ENCODE data around the gene UBE2F. TPM values are rescaled to one million over a fixed set of nuclear protein-coding genes. Genes with fewer than 3 reads are reported as not detected.
"Not testable (repeated sequence)": the region's sequence is repeated elsewhere in the genome, so short reads cannot be mapped to it uniquely, and the experiment has no call there.

Gene UBE2F
- polyA plus RNA-seq, 3 donors: 51.1 to 120 (median 117) TPM

DNA sequence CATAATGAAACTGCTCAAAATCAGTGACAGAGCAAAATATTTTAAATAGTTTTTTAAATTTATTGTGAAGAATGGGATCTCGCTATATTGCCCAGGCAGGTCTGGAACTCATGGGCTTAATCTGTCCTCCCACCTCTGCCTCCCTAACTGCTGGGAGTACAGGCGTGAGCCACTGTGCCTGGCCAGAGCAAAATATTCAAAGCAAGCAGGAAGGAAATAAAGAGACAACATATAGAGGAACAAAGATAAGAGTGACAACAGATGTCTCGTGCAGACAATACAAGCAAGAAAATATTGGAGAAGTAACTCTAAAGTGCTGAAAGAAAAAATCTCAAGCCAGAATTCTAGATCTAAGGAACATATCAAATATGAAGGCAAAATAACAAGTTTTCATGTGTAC is 89.0 kb downstream of the UBE2F start:
- Histone ChIP-seq H3K27ac (ENCODE audit: low read depth in 1 of 2, low read length in 2 of 2) (no peak overlapping the region), H2AFZ (ENCODE audit: insufficient read depth, low read depth, low read length, poor library complexity, severe bottlenecking) (no peak overlapping the region), H3K9ac (ENCODE audit: insufficient read depth, low read length, poor library complexity, severe bottlenecking) (no peak overlapping the region), H3K27me3 (ENCODE audit: control insufficient read depth in 2 of 2, insufficient read depth in 2 of 2, low read length in 2 of 2) (peaks cover 3 to 19% of the 10 kb centered on the region in 2 donors), H3K36me3 (replicated peaks in 1 of 2; ENCODE audit: control insufficient read depth in 1 of 2, insufficient read depth in 2 of 2, low read length in 2 of 2) (no peaks in the 10 kb centered on the region), H4K20me1 (ENCODE audit: insufficient read depth, low read length) (no peaks in the 10 kb centered on the region), H3K4me1 (ENCODE audit: control insufficient read depth in 1 of 2, insufficient read depth in 2 of 2, low read length in 2 of 2) (peaks cover 7 to 8% of the 10 kb centered on the region in 2 donors), H3K4me3 (replicated peaks in 1 of 3; ENCODE audit: low read depth in 2 of 3, low read length in 3 of 3) (no peak overlapping the region), H3K9me3 (replicated peaks in 1 of 2; ENCODE audit: control insufficient read depth in 1 of 2, insufficient read depth in 1 of 2, low read length in 2 of 2) (peaks cover 7 to 11% of the 10 kb centered on the region in 2 donors), H3K4me2 (replicated peaks; ENCODE audit: extremely low read depth, low read length, poor library complexity, severe bottlenecking) (no peak overlapping the region), H3K79me2 (ENCODE audit: insufficient read depth, low read length) (no peaks in the 10 kb centered on the region)
- no peak for DNase-seq
- Mint-ChIP-seq H3K4me1 (peaks cover 12% of the 10 kb centered on the region), H3K4me3 (no peak overlapping the region), H3K9me3 (peaks cover 20 to 35% (median 28%) of the 10 kb centered on the region in 7 donors), H3K27ac (peak overlapping the region in 1 of 7 donors; percentile 22), H3K27me3 (ENCODE audit: low read depth in 3 of 3) (peaks cover 10 to 31% (median 22%) of the 10 kb centered on the region in 3 donors), H3K36me3 (peaks cover 2 to 6% of the 10 kb centered on the region in 2 donors)
- WGBS (ENCODE audit: insufficient coverage): no CpG with 5 or more reads among the region's 3 CpGs
- TF ChIP-seq, protein P1, sequence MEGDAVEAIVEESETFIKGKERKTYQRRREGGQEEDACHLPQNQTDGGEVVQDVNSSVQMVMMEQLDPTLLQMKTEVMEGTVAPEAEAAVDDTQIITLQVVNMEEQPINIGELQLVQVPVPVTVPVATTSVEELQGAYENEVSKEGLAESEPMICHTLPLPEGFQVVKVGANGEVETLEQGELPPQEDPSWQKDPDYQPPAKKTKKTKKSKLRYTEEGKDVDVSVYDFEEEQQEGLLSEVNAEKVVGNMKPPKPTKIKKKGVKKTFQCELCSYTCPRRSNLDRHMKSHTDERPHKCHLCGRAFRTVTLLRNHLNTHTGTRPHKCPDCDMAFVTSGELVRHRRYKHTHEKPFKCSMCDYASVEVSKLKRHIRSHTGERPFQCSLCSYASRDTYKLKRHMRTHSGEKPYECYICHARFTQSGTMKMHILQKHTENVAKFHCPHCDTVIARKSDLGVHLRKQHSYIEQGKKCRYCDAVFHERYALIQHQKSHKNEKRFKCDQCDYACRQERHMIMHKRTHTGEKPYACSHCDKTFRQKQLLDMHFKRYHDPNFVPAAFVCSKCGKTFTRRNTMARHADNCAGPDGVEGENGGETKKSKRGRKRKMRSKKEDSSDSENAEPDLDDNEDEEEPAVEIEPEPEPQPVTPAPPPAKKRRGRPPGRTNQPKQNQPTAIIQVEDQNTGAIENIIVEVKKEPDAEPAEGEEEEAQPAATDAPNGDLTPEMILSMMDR (IDR thresholded peaks at IDR 0.05): no peak
- intact Hi-C loops (cut with micrococcal nuclease): loop anchor here in 1 of 2 donors (5.0 kb wide), 1 partner anchor 89 kb away; the partner anchor contains the start of gene UBE2F

DNA sequence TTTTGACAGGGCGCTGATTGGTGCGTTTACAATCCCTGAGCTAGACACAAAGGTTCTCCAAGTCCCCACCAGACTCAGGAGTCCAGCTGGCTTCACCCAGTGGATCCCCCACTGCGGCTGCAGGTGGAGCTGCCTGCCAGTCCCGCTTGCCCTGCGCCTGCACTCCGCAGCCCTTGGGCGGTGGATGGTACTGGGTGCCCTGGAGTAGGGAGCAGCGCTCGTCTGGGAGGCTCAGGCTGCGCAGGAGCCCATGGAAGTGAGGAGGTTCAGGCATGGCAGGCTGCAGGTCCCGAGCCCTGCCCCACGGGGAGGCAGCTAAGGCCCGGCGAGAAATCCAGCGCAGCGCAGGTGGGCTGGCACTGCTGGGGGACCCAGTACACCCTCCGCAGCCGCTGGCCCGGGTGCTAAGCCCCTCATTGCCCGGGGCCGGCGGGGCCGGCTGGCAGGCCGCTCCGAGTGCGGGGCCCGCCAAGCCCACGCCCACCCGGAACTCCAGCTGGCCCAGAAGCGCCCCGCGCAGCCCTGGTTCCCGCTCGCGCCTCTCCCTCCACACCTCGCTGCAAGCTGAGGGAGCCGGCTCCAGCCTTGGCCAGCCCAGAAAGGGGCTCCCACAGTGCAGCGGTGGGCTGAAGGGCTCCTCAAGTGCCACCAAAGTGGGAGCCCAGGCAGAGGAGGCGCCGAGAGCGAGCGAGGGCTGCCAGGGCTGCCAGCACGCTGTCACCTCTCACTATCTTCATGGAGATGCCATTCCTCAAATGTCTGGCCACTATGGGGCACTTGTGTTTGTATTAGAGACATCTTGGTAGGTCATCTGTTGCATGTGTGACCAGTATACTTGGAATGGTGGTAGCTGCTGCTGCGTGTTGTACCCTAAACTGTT is 91.1 kb downstream of the UBE2F start:
- Mint-ChIP-seq H3K9me3 (peaks cover 20 to 31% (median 28%) of the 10 kb centered on the region in 7 donors), H3K27me3 (ENCODE audit: low read depth in 3 of 3) (peaks cover 10 to 29% (median 20%) of the 10 kb centered on the region in 3 donors), H3K4me1 (peaks cover 22% of the 10 kb centered on the region)
- not testable (repeated sequence) for H2AFZ ChIP-seq (ENCODE audit: insufficient read depth, low read depth, low read length, poor library complexity, severe bottlenecking); H3K27ac ChIP-seq (ENCODE audit: low read depth in 1 of 2, low read length in 2 of 2); H3K36me3 ChIP-seq (replicated peaks in 1 of 2; ENCODE audit: control insufficient read depth in 1 of 2, insufficient read depth in 2 of 2, low read length in 2 of 2); H3K4me3 ChIP-seq (replicated peaks in 1 of 3; ENCODE audit: low read depth in 2 of 3, low read length in 3 of 3); H3K79me2 ChIP-seq (ENCODE audit: insufficient read depth, low read length); H4K20me1 ChIP-seq (ENCODE audit: insufficient read depth, low read length); H3K9ac ChIP-seq (ENCODE audit: insufficient read depth, low read length, poor library complexity, severe bottlenecking); H3K4me3 Mint-ChIP-seq; DNase-seq; H3K4me2 ChIP-seq (replicated peaks; ENCODE audit: extremely low read depth, low read length, poor library complexity, severe bottlenecking); H3K27ac Mint-ChIP-seq; H3K36me3 Mint-ChIP-seq
- 90% methylated on average over 38 of the region's 44 CpGs for WGBS (ENCODE audit: insufficient coverage)
- H3K4me1 ChIP-seq (ENCODE audit: control insufficient read depth in 1 of 2, insufficient read depth in 2 of 2, low read length in 2 of 2): peaks cover 17 to 23% of the 10 kb centered on the region in 2 donors
- intact Hi-C loops (cut with micrococcal nuclease): loop anchor here in 1 of 2 donors (5.0 kb wide), 1 partner anchor 91 kb away; the partner anchor contains the start of gene UBE2F
- H3K9me3 ChIP-seq (replicated peaks in 1 of 2; ENCODE audit: control insufficient read depth in 1 of 2, insufficient read depth in 1 of 2, low read length in 2 of 2): peaks cover 7 to 11% of the 10 kb centered on the region in 2 donors
- H3K27me3 ChIP-seq (ENCODE audit: control insufficient read depth in 2 of 2, insufficient read depth in 2 of 2, low read length in 2 of 2): peaks cover 3 to 19% of the 10 kb centered on the region in 2 donors
